ENCODE measurements around the gene ITGA7. TPM values are rescaled to one million over a fixed set of nuclear protein-coding genes. Genes with fewer than 3 reads are reported as not detected.
A peak's percentile ranks its signal among the peaks of the same experiment; 100 is the strongest.

ITGA7 gene
- total RNA-seq, 1 experiment from 2014 or later: 2.7 TPM

- no peak overlapping the region for H3K27ac ChIP-seq
- H3F3A ChIP-seq (ENCODE audit: insufficient read depth, low read depth): no peaks in the 10 kb centered on the region
- TF ChIP-seq EZH2 (IDR thresholded peaks at IDR 0.05; ENCODE audit: low read depth): no peak
- TF ChIP-seq CTCF (conservative IDR thresholded peaks at IDR 0.05): no peak
- H3K4me1 ChIP-seq (replicated peaks; ENCODE audit: insufficient read depth): no peaks in the 10 kb centered on the region
- no peak for DNase-seq
- POLR2A ChIA-PET (ENCODE audit: unreplicated experiment): no interaction called here
- intact Hi-C loops (cut with micrococcal nuclease; ENCODE audit: unreplicated experiment): no loop called here
- H3K36me3 ChIP-seq (ENCODE audit: low read depth): no peaks in the 10 kb centered on the region
- no TSS peak for BruUV-seq (replicated peaks)
- no peaks in the 10 kb centered on the region for H3K79me2 ChIP-seq (ENCODE audit: low read depth)
- H3K9me2 ChIP-seq (ENCODE audit: insufficient read depth): no peaks in the 10 kb centered on the region
- no peak overlapping the region for H3K4me2 ChIP-seq
- CTCF ChIA-PET: no interaction called here
- H2AFZ ChIP-seq: no peak overlapping the region
- H4K20me1 ChIP-seq (ENCODE audit: insufficient read depth): no peaks in the 10 kb centered on the region
- peaks cover 62% of the 10 kb centered on the region for H3K27me3 ChIP-seq (ENCODE audit: insufficient read depth, low read depth)
- no peak overlapping the region for H3K4me3 ChIP-seq
- H3K9me3 ChIP-seq (ENCODE audit: insufficient read depth, low read depth): no peaks in the 10 kb centered on the region
Measured at GRCh38 chr12:55683676-55684075, 24.0 kb downstream of the ITGA7 start.

- Histone ChIP-seq H3K79me2 (ENCODE audit: low read depth) (no peaks in the 10 kb centered on the region), H3K9me3 (ENCODE audit: insufficient read depth, low read depth) (no peaks in the 10 kb centered on the region), H2AFZ (no peak overlapping the region), H3F3A (ENCODE audit: insufficient read depth, low read depth) (no peaks in the 10 kb centered on the region), H3K4me3 (peak overlapping the region; percentile 21; the same call in 1 of the 2 replicates), H3K36me3 (ENCODE audit: low read depth) (no peaks in the 10 kb centered on the region), H4K20me1 (ENCODE audit: insufficient read depth) (no peaks in the 10 kb centered on the region), H3K4me1 (replicated peaks; ENCODE audit: insufficient read depth) (no peaks in the 10 kb centered on the region), H3K27ac (no peak overlapping the region), H3K9me2 (ENCODE audit: insufficient read depth) (no peaks in the 10 kb centered on the region), H3K4me2 (peak overlapping the region; percentile 50; the same call in 1 of the 2 replicates), H3K27me3 (ENCODE audit: insufficient read depth, low read depth) (peaks cover 54% of the 10 kb centered on the region)
- CTCF ChIA-PET: interaction anchor here (0.5 to 0.6 kb wide), 2 partner anchors 38 to 446 kb away, joined by 3 to 9 read pairs; partner anchors contain the start of gene ESYT1
- POLR2A ChIA-PET (ENCODE audit: unreplicated experiment): no interaction called here
- TF ChIP-seq CTCF (conservative IDR thresholded peaks at IDR 0.05): no peak
- TF ChIP-seq EZH2 (IDR thresholded peaks at IDR 0.05; ENCODE audit: low read depth): no peak
- BruUV-seq (replicated peaks): no TSS peak
- intact Hi-C loops (cut with micrococcal nuclease; ENCODE audit: unreplicated experiment): no loop called here
- no peak for DNase-seq
Measured at GRCh38 chr12:55682087-55682796, 25.5 kb downstream of the ITGA7 start.

- Histone ChIP-seq H3F3A (ENCODE audit: insufficient read depth, low read depth) (no peaks in the 10 kb centered on the region), H4K20me1 (ENCODE audit: insufficient read depth) (no peaks in the 10 kb centered on the region), H3K4me2 (peak overlapping the region; percentile 50), H3K9me2 (ENCODE audit: insufficient read depth) (no peaks in the 10 kb centered on the region), H3K4me1 (replicated peaks; ENCODE audit: insufficient read depth) (no peaks in the 10 kb centered on the region), H3K36me3 (ENCODE audit: low read depth) (no peaks in the 10 kb centered on the region), H3K79me2 (ENCODE audit: low read depth) (no peaks in the 10 kb centered on the region), H3K9me3 (ENCODE audit: insufficient read depth, low read depth) (no peaks in the 10 kb centered on the region), H3K4me3 (peak overlapping the region; percentile 21; the same call in 1 of the 2 replicates), H3K27ac (no peak overlapping the region), H3K27me3 (ENCODE audit: insufficient read depth, low read depth) (peaks cover 49% of the 10 kb centered on the region), H2AFZ (no peak overlapping the region)
- TF ChIP-seq CTCF (conservative IDR thresholded peaks at IDR 0.05) (no peak; the same call in 1 of the 2 replicates), EZH2 (IDR thresholded peaks at IDR 0.05; ENCODE audit: low read depth) (no peak)
- CTCF ChIA-PET: interaction anchor here (0.5 to 0.6 kb wide), 3 partner anchors 22 to 746 kb away, joined by 3 to 9 read pairs (median 3); partner anchors contain the start of gene ESYT1
- intact Hi-C loops (cut with micrococcal nuclease; ENCODE audit: unreplicated experiment): loop anchor here (1.0 kb wide), 2 partner anchors 40 to 56 kb away; no protein-coding TSS in a partner anchor
- no TSS peak for BruUV-seq (replicated peaks)
- peak; percentile 37 to 47 for DNase-seq
- POLR2A ChIA-PET (ENCODE audit: unreplicated experiment): interaction anchor here (0.7 kb wide), 2 partner anchors 34 to 39 kb away, joined by 4 to 33 read pairs; no protein-coding TSS in a partner anchor
Measured at GRCh38 chr12:55681142-55682077, 26.3 kb downstream of the ITGA7 start.

Measured in PC-9 (cell line).